H1 (cell line): ENCODE results near the gene CXCL12. TPM values are rescaled to one million over a fixed set of nuclear protein-coding genes. Genes with fewer than 3 reads are reported as not detected.

ENCODE experiments used
- CTCF ChIA-PET: fragments of 300-600 bp; sonication (Branson Sonifier 250); formaldehyde crosslinking; loops from one replicate; lab custom pipeline; 2021; ENCODE audit not compliant: partially characterized antibody; lab: Charles Lee
- POLR2A ChIA-PET: fragments of 300-600 bp; sonication (Branson Sonifier 250); formaldehyde crosslinking; loops from one replicate; lab custom pipeline; 2021; ENCODE audit warnings: inconsistent platforms; ENCODE audit not compliant: partially characterized antibody; lab: Charles Lee
- DNase-seq, 2 experiments: peaks; one replicate each; pipeline versions ENCODE4 v3.0.0 to v3.0.0-alpha.2; 2010 to 2022; ENCODE audit warnings: low spot score in 2 of 2, low read depth in 1 of 2, mixed read lengths in 1 of 2
- FAIRE-seq: peaks from 2 replicates; lab custom pipeline; 2011; peaks lifted over from hg19 to GRCh38; lab: Jason Lieb, UNC
- H2AFZ ChIP-seq: 2 replicates; pipeline ENCODE4 v1.8.1; 2012; ENCODE audit warnings: low read length, inconsistent platforms
- H2AK5ac ChIP-seq: 2 replicates; pipeline ENCODE4 v1.6.1; 2013; ENCODE audit warnings: low read depth, low read length
- H2BK120ac ChIP-seq: replicated peaks from 2 replicates; pipeline ENCODE3; 2013; ENCODE audit warnings: low read depth, low read length, inconsistent platforms
- H2BK12ac ChIP-seq: 2 replicates; pipeline ENCODE4 v1.6.1; 2013; ENCODE audit warnings: low read depth, low read length
- H2BK15ac ChIP-seq: 2 replicates; pipeline ENCODE4 v1.6.1; 2013; ENCODE audit warnings: low read length
- H2BK20ac ChIP-seq: 2 replicates; pipeline ENCODE4 v1.6.1; 2013; ENCODE audit warnings: low read length
- H2BK5ac ChIP-seq: 2 replicates; pipeline ENCODE4 v1.6.1; 2013; ENCODE audit warnings: low read depth, low read length
- H3K14ac ChIP-seq: 2 replicates; pipeline ENCODE4 v1.6.1; 2013; ENCODE audit warnings: inconsistent platforms; ENCODE audit not compliant: insufficient read length
- H3K18ac ChIP-seq: 2 replicates; pipeline ENCODE4 v1.6.1; 2013; ENCODE audit warnings: low read length; ENCODE audit errors: extremely low read depth
- H3K23ac ChIP-seq: 2 replicates; pipeline ENCODE4 v1.6.1; 2013; ENCODE audit warnings: inconsistent platforms; ENCODE audit not compliant: insufficient read length
- H3K23me2 ChIP-seq: 2 replicates; pipeline ENCODE4 v1.6.1; 2013; ENCODE audit warnings: low read depth, low read length
- H3K27ac ChIP-seq: 2 replicates; pipeline ENCODE4 v1.6.1; 2011; ENCODE audit warnings: low read depth, low read length, inconsistent platforms
- H3K27me3 ChIP-seq, 4 experiments: replicated peaks in 1 of 4; 1 replicate in 1 of 4; 2 replicates in 3 of 4; pipeline versions ENCODE4 v1.6.1 to v1.8.1; 2011 to 2013; ENCODE audit warnings: low read length in 3 of 4, mild to moderate bottlenecking in 3 of 4, inconsistent platforms in 2 of 4, mixed read lengths in 2 of 4, moderate library complexity in 1 of 4; ENCODE audit not compliant: control insufficient read depth in 3 of 4, insufficient read depth in 3 of 4; ENCODE audit errors: extremely low read depth in 1 of 4
- H3K36me3 ChIP-seq, 4 experiments: 2 replicates each; pipeline versions ENCODE4 v1.6.1 to v1.8.1; 2011 to 2013; ENCODE audit warnings: mild to moderate bottlenecking in 4 of 4, low read length in 3 of 4, moderate library complexity in 2 of 4, control low read depth in 1 of 4, inconsistent platforms in 1 of 4; ENCODE audit not compliant: insufficient read depth in 4 of 4, control insufficient read depth in 2 of 4
- H3K4ac ChIP-seq: replicated peaks from 2 replicates; pipeline ENCODE3; 2013; ENCODE audit warnings: low read length, low read depth, mixed read lengths, inconsistent platforms; ENCODE audit not compliant: insufficient read length
- H3K4me1 ChIP-seq, 4 experiments: replicated peaks in 1 of 4; 1 replicate in 1 of 4; 2 replicates in 3 of 4; pipeline versions ENCODE4 v1.6.1 to v1.8.1; 2011 to 2013; ENCODE audit warnings: low read length in 3 of 4, inconsistent platforms in 2 of 4, mixed read lengths in 1 of 4; ENCODE audit not compliant: insufficient read depth in 4 of 4, control insufficient read depth in 3 of 4
- H3K4me2 ChIP-seq, 2 experiments: 2 replicates each; pipeline versions ENCODE4 v1.6.1 to v1.8.1; 2011 to 2013; ENCODE audit warnings: low read depth in 2 of 2, low read length in 2 of 2, control low read depth in 1 of 2, inconsistent platforms in 1 of 2, mild to moderate bottlenecking in 1 of 2; ENCODE audit not compliant: insufficient read depth in 1 of 2
- H3K4me3 ChIP-seq, 4 experiments: fragments of 200-600, 300-600 bp in 1 of 4; sonication (generic), shearing (Covaris generic), sonication (Bioruptor Twin) in 1 of 4; 2 replicates each; pipeline versions ENCODE4 v1.5.1 to v1.8.1; 2011 to 2016; ENCODE audit warnings: low read length in 4 of 4, low read depth in 3 of 4, control low read depth in 2 of 4, inconsistent platforms in 2 of 4, mild to moderate bottlenecking in 2 of 4, mixed read lengths in 1 of 4, moderate library complexity in 1 of 4; ENCODE audit not compliant: insufficient read depth in 2 of 4; ENCODE audit errors: extremely low read depth in 1 of 4
- H3K56ac ChIP-seq: replicated peaks from 2 replicates; pipeline ENCODE3; 2013; ENCODE audit warnings: low read depth, mild to moderate bottlenecking, mixed read lengths, low read length, inconsistent platforms; ENCODE audit not compliant: insufficient read length
- H3K79me1 ChIP-seq: 2 replicates; pipeline ENCODE4 v1.6.1; 2013; ENCODE audit warnings: low read depth, low read length, control low read depth
- H3K79me2 ChIP-seq, 2 experiments: 2 replicates each; pipeline versions ENCODE4 v1.6.1 to v1.8.1; 2012 to 2013; ENCODE audit warnings: low read length in 2 of 2, mild to moderate bottlenecking in 2 of 2, inconsistent platforms in 1 of 2; ENCODE audit not compliant: insufficient read depth in 2 of 2, control insufficient read depth in 1 of 2
- H3K9ac ChIP-seq, 4 experiments: replicated peaks in 1 of 4; 1 replicate in 1 of 4; 2 replicates in 3 of 4; pipeline versions ENCODE4 v1.6.1 to v1.8.1; 2011 to 2013; ENCODE audit warnings: low read depth in 3 of 4, low read length in 3 of 4, control low read depth in 2 of 4, mild to moderate bottlenecking in 2 of 4, moderate library complexity in 2 of 4, inconsistent platforms in 1 of 4; ENCODE audit errors: extremely low read depth in 1 of 4
- H3K9me3 ChIP-seq, 2 experiments: 2 replicates each; pipeline versions ENCODE4 v1.6.1 to v1.8.1; 2012 to 2013; ENCODE audit warnings: mild to moderate bottlenecking in 2 of 2, moderate library complexity in 2 of 2, control low read depth in 1 of 2, inconsistent platforms in 1 of 2, low read depth in 1 of 2, low read length in 1 of 2, mixed read lengths in 1 of 2; ENCODE audit not compliant: insufficient read depth in 2 of 2
- H4K20me1 ChIP-seq, 2 experiments: replicated peaks in 1 of 2; 2 replicates each; pipeline versions ENCODE3 to v1.8.1; 2011 to 2013; ENCODE audit warnings: inconsistent platforms in 2 of 2, low read length in 2 of 2, mild to moderate bottlenecking in 1 of 2; ENCODE audit not compliant: insufficient read depth in 2 of 2, control insufficient read depth in 1 of 2
- H4K5ac ChIP-seq: 2 replicates; pipeline ENCODE4 v1.6.1; 2013; ENCODE audit warnings: low read length, low read depth, mixed read lengths, inconsistent platforms; ENCODE audit not compliant: insufficient read length
- H4K8ac ChIP-seq: 2 replicates; pipeline ENCODE4 v1.8.0; 2013; ENCODE audit warnings: mild to moderate bottlenecking, moderate library complexity, low read length, inconsistent platforms; ENCODE audit not compliant: insufficient read depth; ENCODE audit errors: extremely low read depth
- H4K91ac ChIP-seq: replicated peaks from 2 replicates; pipeline ENCODE3; 2013; ENCODE audit warnings: low read length, mixed read lengths, inconsistent platforms; ENCODE audit not compliant: insufficient read length
- CHD2 ChIP-seq: IDR thresholded peaks from 2 replicates; pipeline ENCODE4 v1.6.1; 2012; ENCODE audit warnings: low read length, improper control_type of control experiment
- E2F6 ChIP-seq: IDR thresholded peaks from 2 replicates; pipeline ENCODE4 v1.6.1; 2012; ENCODE audit warnings: inconsistent platforms
- EP300 ChIP-seq, 2 experiments: IDR thresholded peaks; 1 replicate in 1 of 2; 2 replicates in 1 of 2; pipeline ENCODE4 v1.6.1; 2011 to 2012; ENCODE audit warnings: low read depth in 2 of 2, low read length in 2 of 2, mild to moderate bottlenecking in 2 of 2, borderline replicate concordance in 1 of 2, inconsistent platforms in 1 of 2, moderate library complexity in 1 of 2
- JUND ChIP-seq: IDR thresholded peaks from 2 replicates; pipeline ENCODE4 v1.6.1; 2011; ENCODE audit warnings: mild to moderate bottlenecking, improper control_type of control experiment, low read length
- KDM4A ChIP-seq: IDR thresholded peaks from one replicate; pipeline ENCODE4 v1.7.1; 2012; ENCODE audit warnings: low read depth, mild to moderate bottlenecking, moderate library complexity, low read length, inconsistent platforms; ENCODE audit not compliant: severe bottlenecking
- MAX ChIP-seq: IDR thresholded peaks from 2 replicates; pipeline ENCODE4 v1.6.1; 2012; ENCODE audit warnings: inconsistent platforms
- NANOG ChIP-seq: IDR thresholded peaks from 2 replicates; pipeline ENCODE4 v1.6.1; 2011; ENCODE audit warnings: low read length, low read depth, mild to moderate bottlenecking, inconsistent platforms; ENCODE audit not compliant: insufficient read depth, poor library complexity, severe bottlenecking
- TAF1 ChIP-seq: IDR thresholded peaks from 2 replicates; pipeline ENCODE4 v1.6.1; 2011; ENCODE audit warnings: mild to moderate bottlenecking, low read depth, low read length
- TCF12 ChIP-seq: IDR thresholded peaks from 2 replicates; pipeline ENCODE4 v1.6.1; 2011; ENCODE audit warnings: low read depth, mild to moderate bottlenecking, low read length
- WGBS, 2 experiments: shearing (Covaris generic) in 1 of 2; methylation state at CpG; one replicate each; pipeline versions ENCODE4 v1.1.6 to v1.1.7; 2013 to 2015; ENCODE audit warnings: low lambda C conversion rate in 2 of 2, mixed read lengths in 2 of 2, inconsistent platforms in 1 of 2, low coverage in 1 of 2, missing lambda C conversion rate in 1 of 2; ENCODE audit not compliant: insufficient replicate concordance in 2 of 2, insufficient coverage in 1 of 2, insufficient read length in 1 of 2; ENCODE audit errors: extremely low coverage in 1 of 2, missing lambda C conversion rate in 1 of 2; 5-methylcytosine and 5-hydroxymethylcytosine counted together
- polyA plus RNA-seq, 7 experiments: library from polyadenylated mRNA; depleted of rRNA in 3 of 7; stranded (reverse) in 5 of 7; unstranded in 2 of 7; fragments of >200 nt in 5 of 7; fragments of 200-250 nt in 2 of 7; gene quantifications; 1 replicate in 5 of 7; 2 replicates in 1 of 7; 4 replicates in 1 of 7; pipeline versions ENCODE4 v1.2.1 to v1.2.3, GENCODE V29; 2011 to 2013; ENCODE audit warnings: missing spikeins in 2 of 7, mixed read lengths in 2 of 7
- total RNA-seq: library from RNA; stranded (reverse); fragmentation: NEBNext Ultra II Directional; extraction: Animal tissue kit (Norgen Biotek cat#: 25700); gene quantifications from 2 replicates; pipeline ENCODE4 v1.2.1, GENCODE V29; 2021

CXCL12 gene
- total and polyA plus RNA-seq, 2 of the 8 experiments (the other 6 are each of a cell fraction or from before 2014, with no cell fraction given): 51.4 to 53.8 TPM

GRCh38 chr10:44362866-44363711, 21.8 kb downstream of the CXCL12 start:
- Histone ChIP-seq H2BK120ac (peak overlapping the region; percentile 81), H3K4me1 (peaks cover 0 to 21% (median 3%) of the 10 kb centered on the region in 4 experiments; a peak in 4 of 7 replicates), H2AFZ (no peak overlapping the region), H3K36me3 (peaks cover 0 to 3% (median 0%) of the 10 kb centered on the region in 4 experiments; a peak in 1 of 8 replicates), H3K4me3 (no peak overlapping the region), H3K14ac (no peak overlapping the region), H3K79me2 (no peaks in the 10 kb centered on the region), H3K4me2 (0 out of 4 replicates have a peak overlapping the region, but pooled peaks of 1 of the 2 experiments have one; percentile 25), H3K56ac (no peak overlapping the region), H4K5ac (peak overlapping the region; percentile 24), H3K18ac (peak overlapping the region; percentile 89; the same call in 1 of the 2 replicates), H3K23me2 (no peaks in the 10 kb centered on the region; the same call in 1 of the 2 replicates), H4K91ac (peak overlapping the region; percentile 87), H2AK5ac (peak overlapping the region; percentile 96; the same call in 1 of the 2 replicates), H2BK12ac (peak overlapping the region; percentile 99), H2BK15ac (peak overlapping the region; percentile 83; the same call in 1 of the 2 replicates), H4K8ac (peak overlapping the region; percentile 62; the same call in 1 of the 2 replicates), H2BK20ac (peak overlapping the region; percentile 93; the same call in 1 of the 2 replicates), H3K27me3 (no peaks in the 10 kb centered on the region; a peak in 1 of 7 replicates), H3K23ac (no peak overlapping the region), H3K27ac (no peak overlapping the region), H2BK5ac (peak overlapping the region; percentile 95; the same call in 1 of the 2 replicates)
- CTCF ChIA-PET: interaction anchor here (0.7 to 2.6 kb wide), 6 partner anchors 10 to 52 kb away, joined by 3 to 10 read pairs (median 4); no protein-coding TSS in a partner anchor
- no peak for DNase-seq
- peak; percentile 13 for FAIRE-seq
- TF ChIP-seq TAF1: no peak
- TF ChIP-seq KDM4A: no peak
- TF ChIP-seq NANOG: peak; percentile 72
- TF ChIP-seq CHD2: no peak
- peak; percentile 66; the same call in 1 of the 2 replicates for TF ChIP-seq TCF12
- TF ChIP-seq MAX: peak; percentile 91
- TF ChIP-seq E2F6: peak; percentile 83
- no peak for TF ChIP-seq JUND
- TF ChIP-seq EP300 (IDR thresholded peaks at IDR 0.05; ENCODE audit: borderline replicate concordance in 1 of 2, low read depth in 2 of 2, low read length in 2 of 2): peak in 1 of 2 experiments; percentile 33; a peak in 1 of 3 replicates
- TF ChIP-seq, all 59 proteins: peak for 5
- Histone ChIP-seq H3K9ac (no peak overlapping the region), H3K9me3 (no peaks in the 10 kb centered on the region), H3K4ac (peak overlapping the region; percentile 46), H4K20me1 (peaks cover 0 to 2% of the 10 kb centered on the region in 2 experiments), H3K79me1 (no peaks in the 10 kb centered on the region)
- WGBS, 2 experiments: 71% methylated on average over 10 of the region's 13 CpGs; no CpG with 5 or more reads in 1 of the 2 experiments
- POLR2A ChIA-PET: interaction anchor here (0.6 to 1.6 kb wide), 6 partner anchors 12 to 22 kb away, joined by 3 to 4 read pairs (median 3); no protein-coding TSS in a partner anchor
